GM23338 (cell line): ENCODE data around the gene USH1C. TPM values are rescaled to one million over a fixed set of nuclear protein-coding genes. Genes with fewer than 3 reads are reported as not detected.

Experiments
- ATAC-seq: fragments of 200-7000 bp; cut with Tn5 transposase; 3 replicates; pipeline ENCODE4 v1.9.1; 2020
- DNase-seq: peaks from one replicate; pipeline ENCODE4 v3.0.0-alpha.2; 2015; ENCODE audit warnings: low spot score
- H2AFZ ChIP-seq: fragments of 200-600 bp; sonication (generic); 2 replicates; pipeline ENCODE4 v1.8.0; 2016; ENCODE audit warnings: antibody characterized with exemption, mild to moderate bottlenecking, moderate library complexity
- H3F3A ChIP-seq: fragments of 200-600 bp; sonication (generic); replicated peaks from 2 replicates; pipeline ENCODE4 v1.8.0; 2017; ENCODE audit warnings: antibody characterized with exemption, mixed run types, low read depth
- H3K27ac ChIP-seq: fragments of 200-600 bp; sonication (generic); 2 replicates; pipeline ENCODE4 v1.6.1; 2016; ENCODE audit warnings: low read depth
- H3K27me3 ChIP-seq: fragments of 200-600 bp; sonication (generic); 2 replicates; pipeline ENCODE4 v1.8.0; 2016; ENCODE audit warnings: mild to moderate bottlenecking, mixed run types, moderate library complexity; ENCODE audit not compliant: insufficient read depth
- H3K36me3 ChIP-seq: fragments of 200-600 bp; sonication (generic); 2 replicates; pipeline ENCODE4 v1.8.0; 2016; ENCODE audit warnings: mild to moderate bottlenecking; ENCODE audit not compliant: insufficient read depth
- H3K4me1 ChIP-seq: fragments of 200-600 bp; sonication (generic); 2 replicates; pipeline ENCODE4 v1.8.0; 2016; ENCODE audit warnings: mild to moderate bottlenecking, moderate library complexity; ENCODE audit not compliant: insufficient read depth
- H3K4me2 ChIP-seq: fragments of 200-600 bp; sonication (generic); 2 replicates; pipeline ENCODE4 v1.7.1; 2017; ENCODE audit warnings: mixed run types
- H3K4me3 ChIP-seq: fragments of 200-600 bp; sonication (generic); 2 replicates; pipeline ENCODE4 v1.6.1; 2016; ENCODE audit warnings: mixed run types
- H3K79me2 ChIP-seq: fragments of 200-600 bp; sonication (generic); replicated peaks from 2 replicates; pipeline ENCODE4 v1.8.0; 2017; ENCODE audit warnings: mild to moderate bottlenecking; ENCODE audit not compliant: insufficient read depth
- H3K9me2 ChIP-seq: fragments of 200-600 bp; sonication (generic); 2 replicates; pipeline ENCODE4 v1.8.0; 2017; ENCODE audit not compliant: insufficient read depth
- H4K20me1 ChIP-seq: fragments of 200-600 bp; sonication (generic); replicated peaks from 2 replicates; pipeline ENCODE4 v1.8.0; 2017; ENCODE audit warnings: mild to moderate bottlenecking; ENCODE audit not compliant: insufficient read depth
- H3K27ac Mint-ChIP-seq: 2 replicates; pipeline ENCODE4 v1.8.0; 2020; ENCODE audit warnings: inconsistent platforms, mild to moderate bottlenecking, moderate library complexity, mixed read lengths
- H3K27me3 Mint-ChIP-seq: 3 replicates; pipeline ENCODE4 v1.8.0; 2022; ENCODE audit warnings: low read depth, mild to moderate bottlenecking, moderate library complexity, mixed read lengths, inconsistent platforms; ENCODE audit not compliant: insufficient read depth, poor library complexity
- H3K36me3 Mint-ChIP-seq: 3 replicates; pipeline ENCODE4 v1.8.0; 2021; ENCODE audit warnings: low read depth, mild to moderate bottlenecking, inconsistent platforms, moderate library complexity, mixed read lengths
- H3K4me1 Mint-ChIP-seq: 3 replicates; pipeline ENCODE4 v1.8.0; 2020; ENCODE audit warnings: mild to moderate bottlenecking, inconsistent platforms, mixed read lengths
- H3K4me3 Mint-ChIP-seq: 3 replicates; pipeline ENCODE4 v1.8.0; 2021; ENCODE audit warnings: moderate library complexity, mild to moderate bottlenecking, inconsistent platforms, mixed read lengths
- H3K9me3 Mint-ChIP-seq: 3 replicates; pipeline ENCODE4 v1.8.0; 2020; ENCODE audit warnings: moderate library complexity, mild to moderate bottlenecking, inconsistent platforms, mixed read lengths
- CREB1 ChIP-seq: fragments of 250-450 bp; sonication (Bioruptor Pico); IDR thresholded peaks from 2 replicates; pipeline ENCODE4 v1.5.0; 2020; ENCODE audit warnings: low read depth, mild to moderate bottlenecking, moderate library complexity
- CTCF ChIP-seq, 2 experiments: fragments of 200-600 bp in 1 of 2; sonication (generic) in 1 of 2; conservative IDR thresholded peaks; 2 replicates each; pipeline versions ENCODE4 v1.5.1 to v1.6.1; 2016 to 2017; ENCODE audit warnings: antibody characterized with exemption in 2 of 2, low read depth in 2 of 2, mild to moderate bottlenecking in 2 of 2, moderate library complexity in 1 of 2
- EZH2 ChIP-seq: fragments of 200-600 bp; sonication (generic); IDR thresholded peaks from one replicate; pipeline ENCODE4 v1.8.0; 2017; ENCODE audit warnings: antibody characterized with exemption, mild to moderate bottlenecking, low read depth; ENCODE audit not compliant: unreplicated experiment
- EZH2phosphoT487 ChIP-seq: fragments of 200-600 bp; sonication (generic); IDR thresholded peaks from one replicate; pipeline ENCODE4 v1.8.1; 2018; ENCODE audit warnings: antibody characterized with exemption; ENCODE audit not compliant: unreplicated experiment
- JUNB ChIP-seq: IDR thresholded peaks from one replicate; pipeline ENCODE4 v1.6.1; 2016; ENCODE audit warnings: antibody characterized with exemption; ENCODE audit not compliant: unreplicated experiment
- POLR2AphosphoS5 ChIP-seq: IDR thresholded peaks from 2 replicates; pipeline ENCODE4 v1.6.1; 2016; ENCODE audit warnings: antibody characterized with exemption, low read depth
- REST ChIP-seq: IDR thresholded peaks from one replicate; pipeline ENCODE4 v1.6.1; 2018; ENCODE audit warnings: antibody characterized with exemption; ENCODE audit not compliant: unreplicated experiment
- STAT1 ChIP-seq: IDR thresholded peaks from one replicate; pipeline ENCODE4 v1.6.1; 2016; ENCODE audit warnings: antibody characterized with exemption; ENCODE audit not compliant: unreplicated experiment
- ZNF114 ChIP-seq: fragments of 250-450 bp; sonication (Bioruptor Pico); IDR thresholded peaks from 2 replicates; pipeline ENCODE4 v1.5.0; 2020; ENCODE audit warnings: mild to moderate bottlenecking, moderate library complexity
- ZNF331 ChIP-seq: fragments of 250-450 bp; sonication (Bioruptor Pico); IDR thresholded peaks from 2 replicates; pipeline ENCODE4 v1.5.0; 2020; ENCODE audit warnings: low read depth, mild to moderate bottlenecking, moderate library complexity
- polyA plus RNA-seq: library from polyadenylated mRNA; unstranded; fragments of >200 nt; fragmentation: Nextera tagmentation; extraction: Ambion mirVana; gene quantifications from 2 replicates; pipeline ENCODE4 v1.2.1, GENCODE V29; 2016
- total RNA-seq: library from RNA; depleted of rRNA; stranded (reverse); fragments of >200 nt; shearing (Covaris generic); gene quantifications from 2 replicates; pipeline ENCODE4 v1.2.3, GENCODE V29; 2014
- TF ChIP-seq, protein P1 (sequence below): fragments of 250-450 bp; sonication (Bioruptor Pico); IDR thresholded peaks from 2 replicates; pipeline ENCODE4 v1.5.0; 2020; ENCODE audit warnings: mild to moderate bottlenecking, moderate library complexity
- TF ChIP-seq, protein P2 (sequence below): IDR thresholded peaks from 2 replicates; pipeline ENCODE4 v1.6.1; 2016; ENCODE audit warnings: antibody characterized with exemption

Gene USH1C
- total and polyA plus RNA-seq, 2 experiments from 2014 or later: 1.3 to 1.8 TPM

DNA sequence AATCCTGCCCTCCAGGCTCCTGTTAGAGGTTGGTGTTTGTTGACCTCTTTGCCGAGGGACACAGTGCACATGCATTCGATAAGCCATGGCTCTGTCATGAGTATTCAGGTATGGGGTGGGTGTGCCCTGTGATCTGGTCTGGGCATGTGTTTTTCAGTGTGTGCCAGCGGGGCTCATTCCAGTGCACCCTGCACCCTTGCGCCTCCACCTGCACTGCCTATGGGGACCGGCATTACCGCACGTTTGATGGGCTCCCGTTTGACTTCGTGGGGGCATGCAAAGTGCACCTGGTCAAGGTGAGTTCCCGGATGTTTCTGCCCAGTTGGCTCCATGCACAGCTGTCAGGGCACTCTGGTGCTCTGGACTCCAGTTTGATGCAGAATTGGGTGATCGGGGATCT is 47.1 kb upstream of the USH1C start (continued):
- TF ChIP-seq REST (no peak), POLR2AphosphoS5 (no peak), CREB1 (CRISPR knock-in tag) (no peak), ZNF114 (CRISPR knock-in tag) (no peak)

DNA sequence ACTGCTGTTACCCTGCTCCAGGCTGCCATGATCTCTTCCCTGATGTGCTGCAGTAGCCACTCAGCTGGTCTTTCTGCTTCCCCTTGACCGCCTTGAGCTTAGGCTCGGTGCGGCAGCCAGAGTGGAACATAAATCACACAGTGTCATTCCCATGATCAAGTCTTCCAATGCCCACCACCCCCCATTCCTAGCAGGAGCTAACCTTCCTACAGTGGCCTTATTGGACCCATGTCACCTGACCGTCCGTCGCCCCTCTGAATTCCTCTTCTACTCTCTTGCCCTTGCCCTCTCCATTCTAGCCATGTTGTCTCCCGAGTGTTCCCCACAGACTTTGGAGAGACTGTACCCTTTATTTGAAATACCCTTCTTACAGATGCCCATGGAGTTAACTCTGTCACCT is 46.2 kb upstream of the USH1C start:
- Histone ChIP-seq H3F3A (no peaks in the 10 kb centered on the region), H3K4me2 (no peak overlapping the region), H3K36me3 (no peaks in the 10 kb centered on the region), H3K27ac (no peak overlapping the region), H3K4me3 (no peak overlapping the region), H2AFZ (no peak overlapping the region), H3K4me1 (no peaks in the 10 kb centered on the region), H3K9me2 (no peaks in the 10 kb centered on the region), H3K79me2 (no peaks in the 10 kb centered on the region), H3K27me3 (no peaks in the 10 kb centered on the region), H4K20me1 (no peaks in the 10 kb centered on the region)
- Mint-ChIP-seq H3K27me3 (peaks cover 6% of the 10 kb centered on the region), H3K4me1 (no peaks in the 10 kb centered on the region), H3K4me3 (no peak overlapping the region), H3K9me3 (peaks cover 3% of the 10 kb centered on the region; the same call in 1 of the 3 replicates), H3K27ac (no peak overlapping the region), H3K36me3 (peaks cover 3% of the 10 kb centered on the region; the same call in 1 of the 3 replicates)
- DNase-seq: no peak
- no peak for ATAC-seq
- TF ChIP-seq EZH2phosphoT487 (no peak), ZNF114 (CRISPR knock-in tag) (no peak), EZH2 (no peak), JUNB (no peak), CTCF (conservative IDR thresholded peaks at IDR 0.05; ENCODE audit: low read depth in 2 of 2) (no peak), POLR2AphosphoS5 (no peak), STAT1 (no peak), CREB1 (CRISPR knock-in tag) (no peak), ZNF331 (CRISPR knock-in tag) (no peak)
- TF ChIP-seq, protein P1, sequence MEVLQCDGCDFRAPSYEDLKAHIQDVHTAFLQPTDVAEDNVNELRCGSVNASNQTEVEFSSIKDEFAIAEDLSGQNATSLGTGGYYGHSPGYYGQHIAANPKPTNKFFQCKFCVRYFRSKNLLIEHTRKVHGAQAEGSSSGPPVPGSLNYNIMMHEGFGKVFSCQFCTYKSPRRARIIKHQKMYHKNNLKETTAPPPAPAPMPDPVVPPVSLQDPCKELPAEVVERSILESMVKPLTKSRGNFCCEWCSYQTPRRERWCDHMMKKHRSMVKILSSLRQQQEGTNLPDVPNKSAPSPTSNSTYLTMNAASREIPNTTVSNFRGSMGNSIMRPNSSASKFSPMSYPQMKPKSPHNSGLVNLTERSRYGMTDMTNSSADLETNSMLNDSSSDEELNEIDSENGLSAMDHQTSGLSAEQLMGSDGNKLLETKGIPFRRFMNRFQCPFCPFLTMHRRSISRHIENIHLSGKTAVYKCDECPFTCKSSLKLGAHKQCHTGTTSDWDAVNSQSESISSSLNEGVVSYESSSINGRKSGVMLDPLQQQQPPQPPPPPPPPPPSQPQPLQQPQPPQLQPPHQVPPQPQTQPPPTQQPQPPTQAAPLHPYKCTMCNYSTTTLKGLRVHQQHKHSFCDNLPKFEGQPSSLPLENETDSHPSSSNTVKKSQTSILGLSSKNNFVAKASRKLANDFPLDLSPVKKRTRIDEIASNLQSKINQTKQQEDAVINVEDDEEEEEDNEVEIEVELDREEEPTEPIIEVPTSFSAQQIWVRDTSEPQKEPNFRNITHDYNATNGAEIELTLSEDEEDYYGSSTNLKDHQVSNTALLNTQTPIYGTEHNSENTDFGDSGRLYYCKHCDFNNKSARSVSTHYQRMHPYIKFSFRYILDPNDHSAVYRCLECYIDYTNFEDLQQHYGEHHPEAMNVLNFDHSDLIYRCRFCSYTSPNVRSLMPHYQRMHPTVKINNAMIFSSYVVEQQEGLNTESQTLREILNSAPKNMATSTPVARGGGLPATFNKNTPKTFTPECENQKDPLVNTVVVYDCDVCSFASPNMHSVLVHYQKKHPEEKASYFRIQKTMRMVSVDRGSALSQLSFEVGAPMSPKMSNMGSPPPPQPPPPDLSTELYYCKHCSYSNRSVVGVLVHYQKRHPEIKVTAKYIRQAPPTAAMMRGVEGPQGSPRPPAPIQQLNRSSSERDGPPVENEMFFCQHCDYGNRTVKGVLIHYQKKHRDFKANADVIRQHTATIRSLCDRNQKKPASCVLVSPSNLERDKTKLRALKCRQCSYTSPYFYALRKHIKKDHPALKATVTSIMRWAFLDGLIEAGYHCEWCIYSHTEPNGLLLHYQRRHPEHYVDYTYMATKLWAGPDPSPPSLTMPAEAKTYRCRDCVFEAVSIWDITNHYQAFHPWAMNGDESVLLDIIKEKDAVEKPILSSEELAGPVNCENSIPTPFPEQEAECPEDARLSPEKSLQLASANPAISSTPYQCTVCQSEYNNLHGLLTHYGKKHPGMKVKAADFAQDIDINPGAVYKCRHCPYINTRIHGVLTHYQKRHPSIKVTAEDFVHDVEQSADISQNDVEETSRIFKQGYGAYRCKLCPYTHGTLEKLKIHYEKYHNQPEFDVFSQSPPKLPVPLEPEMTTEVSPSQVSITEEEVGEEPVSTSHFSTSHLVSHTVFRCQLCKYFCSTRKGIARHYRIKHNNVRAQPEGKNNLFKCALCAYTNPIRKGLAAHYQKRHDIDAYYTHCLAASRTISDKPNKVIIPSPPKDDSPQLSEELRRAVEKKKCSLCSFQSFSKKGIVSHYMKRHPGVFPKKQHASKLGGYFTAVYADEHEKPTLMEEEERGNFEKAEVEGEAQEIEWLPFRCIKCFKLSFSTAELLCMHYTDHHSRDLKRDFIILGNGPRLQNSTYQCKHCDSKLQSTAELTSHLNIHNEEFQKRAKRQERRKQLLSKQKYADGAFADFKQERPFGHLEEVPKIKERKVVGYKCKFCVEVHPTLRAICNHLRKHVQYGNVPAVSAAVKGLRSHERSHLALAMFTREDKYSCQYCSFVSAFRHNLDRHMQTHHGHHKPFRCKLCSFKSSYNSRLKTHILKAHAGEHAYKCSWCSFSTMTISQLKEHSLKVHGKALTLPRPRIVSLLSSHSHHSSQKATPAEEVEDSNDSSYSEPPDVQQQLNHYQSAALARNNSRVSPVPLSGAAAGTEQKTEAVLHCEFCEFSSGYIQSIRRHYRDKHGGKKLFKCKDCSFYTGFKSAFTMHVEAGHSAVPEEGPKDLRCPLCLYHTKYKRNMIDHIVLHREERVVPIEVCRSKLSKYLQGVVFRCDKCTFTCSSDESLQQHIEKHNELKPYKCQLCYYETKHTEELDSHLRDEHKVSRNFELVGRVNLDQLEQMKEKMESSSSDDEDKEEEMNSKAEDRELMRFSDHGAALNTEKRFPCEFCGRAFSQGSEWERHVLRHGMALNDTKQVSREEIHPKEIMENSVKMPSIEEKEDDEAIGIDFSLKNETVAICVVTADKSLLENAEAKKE: no peak
- TF ChIP-seq, protein P2, sequence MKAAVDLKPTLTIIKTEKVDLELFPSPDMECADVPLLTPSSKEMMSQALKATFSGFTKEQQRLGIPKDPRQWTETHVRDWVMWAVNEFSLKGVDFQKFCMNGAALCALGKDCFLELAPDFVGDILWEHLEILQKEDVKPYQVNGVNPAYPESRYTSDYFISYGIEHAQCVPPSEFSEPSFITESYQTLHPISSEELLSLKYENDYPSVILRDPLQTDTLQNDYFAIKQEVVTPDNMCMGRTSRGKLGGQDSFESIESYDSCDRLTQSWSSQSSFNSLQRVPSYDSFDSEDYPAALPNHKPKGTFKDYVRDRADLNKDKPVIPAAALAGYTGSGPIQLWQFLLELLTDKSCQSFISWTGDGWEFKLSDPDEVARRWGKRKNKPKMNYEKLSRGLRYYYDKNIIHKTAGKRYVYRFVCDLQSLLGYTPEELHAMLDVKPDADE: no peak
